Measurements from ENCODE around the gene OR5AU1. TPM values are rescaled to one million over a fixed set of nuclear protein-coding genes. Genes with fewer than 3 reads are reported as not detected.

OR5AU1 gene
- total and polyA plus RNA-seq, 2 of the 4 experiments (the other 2 are of a cell fraction): not detected

DNA sequence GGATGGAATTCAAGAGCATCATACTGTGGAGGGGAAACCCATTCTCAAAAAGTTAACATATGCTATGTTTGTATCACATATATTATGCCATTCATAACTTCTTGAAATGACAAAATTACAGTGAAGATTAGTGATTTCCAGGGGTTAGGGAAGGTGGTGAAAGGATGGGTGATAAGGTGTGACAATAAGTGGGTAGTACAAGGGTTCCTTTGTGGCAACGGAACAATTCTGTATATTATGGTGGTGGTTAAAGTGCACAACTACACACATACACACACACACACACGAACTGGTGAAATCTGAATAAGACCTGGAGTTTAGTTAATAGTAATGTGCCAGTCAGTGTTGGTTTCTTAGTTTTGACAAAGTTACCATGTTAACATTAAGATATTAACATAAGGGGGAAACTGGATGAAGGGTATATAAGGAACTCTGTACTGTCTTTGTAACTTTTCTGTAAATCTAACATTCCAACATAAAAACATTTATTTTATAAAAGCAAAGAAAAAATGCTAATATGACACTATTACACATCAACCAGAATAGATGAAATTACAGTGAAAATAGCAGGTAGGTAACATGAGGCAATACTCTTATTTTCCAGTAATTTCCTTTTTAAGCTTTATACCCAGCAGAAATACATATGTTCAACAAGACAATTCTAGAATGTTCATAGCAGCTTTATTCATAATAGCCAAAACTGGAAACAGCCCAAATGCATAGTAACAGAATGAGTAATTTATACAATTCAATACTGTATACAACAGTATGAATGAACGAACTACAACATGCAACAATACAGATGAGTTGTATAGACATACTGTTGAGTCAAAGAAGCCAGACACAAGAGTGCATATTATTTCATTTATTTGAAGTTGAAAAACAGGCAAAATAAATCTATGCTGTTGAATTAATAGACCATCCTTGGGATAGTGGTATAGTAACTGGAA, 44.0 kb upstream of the OR5AU1 start:
- Histone ChIP-seq H3K79me1 (ENCODE audit: low read depth in 1 of 2, low read length in 2 of 2) (peaks cover 0 to 22% of the 10 kb centered on the region in 2 experiments; a peak in 2 of 4 replicates), H3K36me3 (ENCODE audit: control insufficient read depth, insufficient read depth, low read length) (peaks cover 7% of the 10 kb centered on the region), H2BK20ac (ENCODE audit: low read depth, low read length) (no peak overlapping the region), H3K27me3 (ENCODE audit: control insufficient read depth, insufficient read depth, low read length) (no peaks in the 10 kb centered on the region), H3K14ac (replicated peaks; ENCODE audit: low read depth, low read length) (no peak overlapping the region), H3K4me3 (ENCODE audit: insufficient read depth, low read depth, low read length) (no peak overlapping the region), H4K8ac (ENCODE audit: low read depth in 2 of 2, low read length in 2 of 2) (no peak overlapping the region), H4K5ac (ENCODE audit: low read depth, low read length) (no peak overlapping the region), H3K4me1 (ENCODE audit: control insufficient read depth, insufficient read depth, low read length) (no peaks in the 10 kb centered on the region; the same call in 1 of the 2 replicates), H4K20me1 (ENCODE audit: insufficient read depth, low read length) (no peaks in the 10 kb centered on the region; the same call in none of the 2 replicates), H3K9me1 (ENCODE audit: insufficient read depth, low read length) (peaks cover 4% of the 10 kb centered on the region; the same call in 1 of the 2 replicates), H4K91ac (ENCODE audit: insufficient read depth, low read depth, low read length) (no peak overlapping the region), H2BK15ac (ENCODE audit: low read depth, low read length) (no peak overlapping the region), H3K23ac (ENCODE audit: low read depth, low read length) (no peak overlapping the region), H2BK120ac (ENCODE audit: low read depth, low read length) (no peak overlapping the region), H3K9me3 (ENCODE audit: control insufficient read depth, insufficient read depth, low read length) (peaks cover 3% of the 10 kb centered on the region; the same call in 1 of the 2 replicates), H3K4ac (ENCODE audit: low read depth, low read length) (no peak overlapping the region), H2BK5ac (ENCODE audit: low read depth, low read length, poor library complexity, severe bottlenecking) (no peak overlapping the region), H3K56ac (ENCODE audit: extremely low read depth, insufficient read depth, low read length) (no peak overlapping the region), H2AFZ (replicated peaks; ENCODE audit: low read length, poor library complexity) (no peak overlapping the region), H3K9ac (ENCODE audit: low read depth, low read length) (no peak overlapping the region), H2AK5ac (ENCODE audit: low read depth, low read length) (no peak overlapping the region), H3K18ac (ENCODE audit: low read depth, low read length) (no peak overlapping the region), H2AK9ac (replicated peaks; ENCODE audit: low read depth, low read length, poor library complexity) (no peak overlapping the region), H3K4me2 (ENCODE audit: low read depth, low read length) (no peak overlapping the region), H3K27ac (ENCODE audit: insufficient read depth, low read length) (no peak overlapping the region)
- ATAC-seq (ENCODE audit: low read depth): peak; percentile 59
- dilution Hi-C loops (cut with HindIII; ENCODE audit: low sequenced_read_pairs, unreplicated experiment): no loop called here
- intact Hi-C loops (cut with micrococcal nuclease): no loop called here
- peak; percentile 80 for DNase-seq
- ChIA-PET CTCF (no interaction called here), POLR2A (ENCODE audit: unreplicated experiment) (no interaction called here)
- no CpG with 5 or more reads among the region's 3 CpGs for WGBS, 2 experiments (ENCODE audit: extremely low coverage in 2 of 2, insufficient read length in 1 of 2)
- no TSS peak for BruUV-seq (replicated peaks)
- in situ Hi-C loops (cut with MboI; ENCODE audit: low sequenced_read_pairs): no loop called here
- 0 out of 2 replicates have a peak, but pooled peaks have one; percentile 0 for TF ChIP-seq CEBPB (IDR thresholded peaks at IDR 0.05; ENCODE audit: low read depth, low read length)
- 0 out of 2 replicates have a peak, but pooled peaks have one; percentile 13 for TF ChIP-seq FOS (IDR thresholded peaks at IDR 0.05; ENCODE audit: low read depth, low read length)
- TF ChIP-seq POLR2A (IDR thresholded peaks at IDR 0.05; ENCODE audit: low read depth, low read length): no peak; the same call in 1 of the 2 replicates
- no peak for TF ChIP-seq MAFK (IDR thresholded peaks at IDR 0.05; ENCODE audit: low read depth, low read length)
